Measurements from ENCODE around the gene ZFR. TPM values are rescaled to one million over a fixed set of nuclear protein-coding genes. Genes with fewer than 3 reads are reported as not detected.
"Not testable (repeated sequence)": the region's sequence is repeated elsewhere in the genome, so short reads cannot be mapped to it uniquely, and the experiment has no call there.

Gene ZFR
- total RNA-seq, 1 experiment from 2014 or later, result 62.4 TPM

- no peak overlapping the region for H2AFZ ChIP-seq (ENCODE audit: low read length)
- DNase-seq, result no peak
- H3K9me3 ChIP-seq (ENCODE audit: control insufficient read depth, low read depth, low read length), result no peaks in the 10 kb centered on the region
- no peak overlapping the region for H3K27ac ChIP-seq (ENCODE audit: insufficient read length, low read depth, low read length)
- H3K36me3 Mint-ChIP-seq (ENCODE audit: insufficient read depth in 1 of 3, low read depth in 3 of 3), result peaks cover 2 to 47% (median 44%) of the 10 kb centered on the region in 3 experiments; a peak in 6 of 7 replicates
- H2BK20ac ChIP-seq (ENCODE audit: low read depth, low read length, poor library complexity, severe bottlenecking), result no peak overlapping the region
- no peak overlapping the region for H4K8ac ChIP-seq (replicated peaks; ENCODE audit: insufficient read length, low read depth, low read length)
- TF ChIP-seq CTCF (conservative IDR thresholded peaks at IDR 0.05), result no peak
- no peak overlapping the region for H2BK15ac ChIP-seq (ENCODE audit: low read depth, low read length)
- no peaks in the 10 kb centered on the region for H3K27me3 ChIP-seq (ENCODE audit: insufficient read depth, low read length)
- H3K4me1 Mint-ChIP-seq, result no peaks in the 10 kb centered on the region
- no peaks in the 10 kb centered on the region for H3K79me1 ChIP-seq (ENCODE audit: insufficient read depth, low read depth, low read length, poor library complexity, severe bottlenecking)
- H3K14ac ChIP-seq (ENCODE audit: insufficient read depth, low read length), result no peak overlapping the region
- H3K23me2 ChIP-seq (ENCODE audit: insufficient read length, low read depth, low read length, poor library complexity, severe bottlenecking), result no peaks in the 10 kb centered on the region
- no peak overlapping the region for H3K4ac ChIP-seq (ENCODE audit: low read depth, low read length)
- no peaks in the 10 kb centered on the region for H4K20me1 ChIP-seq (ENCODE audit: control insufficient read depth, insufficient read depth, insufficient read length)
- H2BK5ac ChIP-seq (ENCODE audit: insufficient read length, low read length), result no peak overlapping the region
- H3K9ac ChIP-seq (ENCODE audit: extremely low read depth, insufficient read length, low read length), result no peak overlapping the region
- H2AK5ac ChIP-seq (ENCODE audit: insufficient read length, low read length), result no peak overlapping the region
- no peak overlapping the region for H3K18ac ChIP-seq (ENCODE audit: insufficient read length, low read depth, low read length)
- no peak overlapping the region for H4K5ac ChIP-seq (ENCODE audit: insufficient read length, low read depth, low read length)
- H3K27ac Mint-ChIP-seq, result peak overlapping the region in 1 of 3 experiments; percentile 3; a peak in 1 of 7 replicates
- no peak overlapping the region for H3T11ph ChIP-seq (ENCODE audit: low read length)
- no peak overlapping the region for H2BK12ac ChIP-seq (ENCODE audit: insufficient read length, low read depth, low read length)
- no peak overlapping the region for H3K4me3 Mint-ChIP-seq
- H2BK120ac ChIP-seq (ENCODE audit: low read depth, low read length, poor library complexity, severe bottlenecking), result no peak overlapping the region
- no peak overlapping the region for H3K23ac ChIP-seq (ENCODE audit: insufficient read length, low read depth, low read length)
- H3K4me1 ChIP-seq (ENCODE audit: insufficient read depth, low read length), result no peaks in the 10 kb centered on the region
- WGBS (ENCODE audit: extremely low coverage, insufficient read length, low lambda C conversion rate), result no CpG with 5 or more reads among the region's 4 CpGs
- no peaks in the 10 kb centered on the region; a peak in 1 of 5 replicates for H3K9me3 Mint-ChIP-seq
- H3K79me2 ChIP-seq (ENCODE audit: insufficient read depth, low read length), result no peaks in the 10 kb centered on the region
- no peak overlapping the region for H3K4me2 ChIP-seq (ENCODE audit: insufficient read depth, insufficient read length, low read length)
- no peak overlapping the region for H4K91ac ChIP-seq (ENCODE audit: insufficient read length, low read depth, low read length)
- no peaks in the 10 kb centered on the region for H3K27me3 Mint-ChIP-seq (ENCODE audit: low read depth)
- no peak overlapping the region for H3K56ac ChIP-seq (ENCODE audit: insufficient read length, low read depth, low read length)
These were observed 75.5 kb downstream of the ZFR start for GRCh38 chr5:32369032-32369431.

- H3K23me2 ChIP-seq (ENCODE audit: insufficient read length, low read depth, low read length, poor library complexity, severe bottlenecking); H3K9me3 Mint-ChIP-seq; H3K4me1 Mint-ChIP-seq; H2AFZ ChIP-seq (ENCODE audit: low read length); H3K27me3 ChIP-seq (ENCODE audit: insufficient read depth, low read length); H2BK5ac ChIP-seq (ENCODE audit: insufficient read length, low read length); H3K27ac ChIP-seq (ENCODE audit: insufficient read length, low read depth, low read length); H3T11ph ChIP-seq (ENCODE audit: low read length); H3K14ac ChIP-seq (ENCODE audit: insufficient read depth, low read length); H3K4me3 Mint-ChIP-seq; H3K9ac ChIP-seq (ENCODE audit: extremely low read depth, insufficient read length, low read length); H3K4me1 ChIP-seq (ENCODE audit: insufficient read depth, low read length); H3K18ac ChIP-seq (ENCODE audit: insufficient read length, low read depth, low read length); H4K91ac ChIP-seq (ENCODE audit: insufficient read length, low read depth, low read length); H2BK120ac ChIP-seq (ENCODE audit: low read depth, low read length, poor library complexity, severe bottlenecking); H3K79me2 ChIP-seq (ENCODE audit: insufficient read depth, low read length); H3K9me3 ChIP-seq (ENCODE audit: control insufficient read depth, low read depth, low read length); H4K20me1 ChIP-seq (ENCODE audit: control insufficient read depth, insufficient read depth, insufficient read length); H2BK15ac ChIP-seq (ENCODE audit: low read depth, low read length); H3K23ac ChIP-seq (ENCODE audit: insufficient read length, low read depth, low read length); H4K5ac ChIP-seq (ENCODE audit: insufficient read length, low read depth, low read length); H3K4me2 ChIP-seq (ENCODE audit: insufficient read depth, insufficient read length, low read length); H3K4ac ChIP-seq (ENCODE audit: low read depth, low read length); H2BK12ac ChIP-seq (ENCODE audit: insufficient read length, low read depth, low read length); H3K79me1 ChIP-seq (ENCODE audit: insufficient read depth, low read depth, low read length, poor library complexity, severe bottlenecking); H4K8ac ChIP-seq (replicated peaks; ENCODE audit: insufficient read length, low read depth, low read length); H3K27me3 Mint-ChIP-seq (ENCODE audit: low read depth); H2AK5ac ChIP-seq (ENCODE audit: insufficient read length, low read length); H2BK20ac ChIP-seq (ENCODE audit: low read depth, low read length, poor library complexity, severe bottlenecking); H3K27ac Mint-ChIP-seq; DNase-seq; H3K56ac ChIP-seq (ENCODE audit: insufficient read length, low read depth, low read length): not testable (repeated sequence)
- WGBS (ENCODE audit: extremely low coverage, insufficient read length, low lambda C conversion rate), result no CpG with 5 or more reads among the region's 6 CpGs
- H3K36me3 Mint-ChIP-seq (ENCODE audit: insufficient read depth in 1 of 3, low read depth in 3 of 3), result peaks cover 2 to 40% (median 40%) of the 10 kb centered on the region in 3 experiments; a peak in 6 of 7 replicates
These were observed 77.3 kb downstream of the ZFR start for GRCh38 chr5:32367271-32367670.
